Kasumi-1 (cell line): ENCODE data around the gene FCHSD1.

Experiments used
- DNase-seq, 2 experiments: peaks; one replicate each; lab custom pipeline; 2025; lab: John Stamatoyannopoulos, UW

Gene FCHSD1

DNA sequence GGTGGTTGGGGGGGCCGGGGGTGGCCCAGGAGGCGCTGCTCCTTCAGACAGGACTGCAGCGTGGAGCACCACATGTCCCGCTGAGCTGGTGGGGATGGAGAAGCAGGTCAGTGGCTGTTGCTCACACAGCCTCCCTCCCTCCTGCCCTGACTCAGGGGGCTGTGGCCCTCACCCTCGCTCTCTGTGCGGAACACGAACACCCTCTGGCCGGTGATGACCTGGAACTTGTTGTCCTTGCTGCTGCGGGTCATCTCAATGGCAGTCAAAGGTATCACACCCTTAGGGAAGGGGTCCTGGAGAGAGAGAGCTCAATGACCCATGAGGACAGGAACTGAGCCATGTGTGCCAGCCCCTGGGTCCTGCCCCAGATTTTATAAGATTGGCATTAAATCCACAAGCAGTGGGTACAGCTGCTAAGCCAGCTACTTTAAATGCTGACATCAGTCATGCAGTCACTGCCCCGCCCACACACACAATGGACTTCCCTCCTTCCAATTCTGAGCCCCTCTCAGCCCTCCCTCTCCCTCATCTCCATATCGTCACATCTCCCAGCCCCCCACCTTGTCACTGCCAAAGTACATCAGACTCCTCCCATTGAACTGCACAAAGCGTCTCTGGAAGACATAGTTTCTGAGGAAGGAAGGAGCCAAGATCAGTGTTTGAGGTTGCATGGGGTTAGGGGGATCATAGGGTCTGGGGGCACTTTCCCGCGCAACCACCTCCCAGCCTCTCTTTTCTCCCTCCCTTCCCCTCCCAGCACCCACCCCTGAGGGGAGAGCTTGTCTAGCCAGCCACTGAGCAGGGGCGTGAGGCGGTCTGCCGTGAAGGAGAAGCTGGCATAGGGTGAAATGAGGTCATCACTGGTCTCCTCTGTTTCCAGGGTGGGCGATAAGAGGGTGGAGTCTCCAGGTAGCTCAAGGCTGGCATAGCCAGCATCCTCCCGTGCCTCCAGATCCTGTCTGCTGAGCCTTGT lies 21.9 kb upstream of the FCHSD1 start:
- no peak for DNase-seq

DNA sequence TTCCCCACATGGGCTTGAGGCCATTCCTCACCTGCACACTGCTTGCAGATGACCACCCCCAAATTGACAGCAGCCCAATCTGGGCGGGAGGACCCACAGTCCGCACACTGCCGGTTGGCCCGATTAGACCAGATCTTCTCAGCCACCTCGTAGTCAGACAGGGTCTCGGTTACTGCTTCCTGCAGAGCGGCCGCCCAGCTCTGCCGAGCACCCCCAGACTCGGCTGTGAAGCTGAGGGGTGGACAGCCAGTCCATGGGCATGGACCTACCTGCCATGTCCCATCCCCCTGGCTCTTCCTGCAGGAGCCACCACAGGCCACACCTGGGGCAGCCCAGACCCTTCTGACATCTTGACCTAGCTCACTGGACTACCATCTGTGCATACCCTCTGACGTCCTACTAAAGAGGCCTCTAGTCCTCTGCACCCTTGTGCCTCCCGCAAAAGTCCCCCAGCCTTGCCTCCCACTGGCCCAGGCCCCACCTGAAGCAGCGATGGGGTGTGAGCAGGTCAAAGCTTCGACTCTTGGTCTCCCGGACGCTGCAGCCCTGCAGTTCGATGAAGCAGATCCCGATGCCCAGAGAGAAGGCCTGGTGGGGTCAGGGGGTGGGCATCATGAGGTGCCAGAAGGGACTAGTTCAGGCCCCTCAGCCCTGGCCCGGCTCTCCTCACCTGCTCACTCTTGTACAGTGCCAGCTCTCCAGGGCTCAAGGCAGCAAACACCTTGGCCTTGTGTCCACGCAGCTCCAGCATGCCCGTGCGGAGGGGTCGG lies 21.0 kb upstream of the FCHSD1 start:
- DNase-seq, result no peak

DNA sequence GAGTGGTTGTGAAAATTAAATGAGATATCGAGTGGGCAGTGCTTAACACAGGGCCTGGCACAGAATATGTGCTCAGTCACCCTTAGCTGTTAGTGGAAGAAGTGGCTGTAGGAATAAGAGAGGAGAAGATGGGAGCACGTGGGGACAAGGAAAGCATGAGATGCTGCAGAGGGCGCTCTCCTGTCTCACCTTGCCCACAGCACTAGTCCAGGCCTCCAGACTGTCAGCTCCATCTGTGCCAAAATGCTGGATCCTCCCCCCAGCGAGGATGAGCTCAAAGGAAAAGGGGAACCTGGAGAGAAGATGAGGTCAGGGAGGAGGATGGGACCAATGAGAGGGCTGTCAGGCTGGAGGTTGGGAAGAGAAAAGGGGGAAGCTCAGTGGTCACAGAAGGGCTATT lies 18.3 kb upstream of the FCHSD1 start:
- DNase-seq, result no peak

DNA sequence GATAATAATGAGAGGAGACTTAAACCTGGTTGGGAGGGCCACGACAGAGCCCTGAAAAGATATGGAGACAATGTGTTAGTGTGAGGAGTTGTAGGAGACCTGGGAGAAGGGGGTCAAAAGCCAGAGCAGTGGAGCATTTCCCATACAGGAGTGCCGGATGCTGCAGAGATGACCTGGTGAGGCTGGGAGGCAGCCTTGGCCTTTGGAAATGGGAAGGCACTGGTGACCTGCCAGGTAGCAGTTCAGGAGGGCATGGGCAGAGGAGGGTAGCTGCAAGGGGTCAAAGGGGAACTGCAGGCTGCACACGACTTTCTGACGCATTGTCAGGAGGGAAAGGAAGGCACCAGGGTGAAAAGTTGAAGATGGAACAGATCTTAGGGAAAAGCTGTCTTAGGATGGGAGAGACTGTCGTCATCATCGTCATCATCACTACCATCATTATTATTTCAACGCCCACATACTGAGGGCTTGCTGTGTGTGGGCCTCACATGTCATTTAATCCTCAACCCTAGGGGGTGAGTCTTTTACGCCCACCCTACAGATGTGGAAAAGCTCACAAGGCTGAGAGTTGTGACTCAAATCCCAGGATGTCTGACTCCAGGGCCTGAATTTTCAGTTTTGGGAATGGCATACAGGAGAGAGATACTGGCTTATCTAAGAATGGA lies 17.5 kb upstream of the FCHSD1 start:
- no peak for DNase-seq

DNA sequence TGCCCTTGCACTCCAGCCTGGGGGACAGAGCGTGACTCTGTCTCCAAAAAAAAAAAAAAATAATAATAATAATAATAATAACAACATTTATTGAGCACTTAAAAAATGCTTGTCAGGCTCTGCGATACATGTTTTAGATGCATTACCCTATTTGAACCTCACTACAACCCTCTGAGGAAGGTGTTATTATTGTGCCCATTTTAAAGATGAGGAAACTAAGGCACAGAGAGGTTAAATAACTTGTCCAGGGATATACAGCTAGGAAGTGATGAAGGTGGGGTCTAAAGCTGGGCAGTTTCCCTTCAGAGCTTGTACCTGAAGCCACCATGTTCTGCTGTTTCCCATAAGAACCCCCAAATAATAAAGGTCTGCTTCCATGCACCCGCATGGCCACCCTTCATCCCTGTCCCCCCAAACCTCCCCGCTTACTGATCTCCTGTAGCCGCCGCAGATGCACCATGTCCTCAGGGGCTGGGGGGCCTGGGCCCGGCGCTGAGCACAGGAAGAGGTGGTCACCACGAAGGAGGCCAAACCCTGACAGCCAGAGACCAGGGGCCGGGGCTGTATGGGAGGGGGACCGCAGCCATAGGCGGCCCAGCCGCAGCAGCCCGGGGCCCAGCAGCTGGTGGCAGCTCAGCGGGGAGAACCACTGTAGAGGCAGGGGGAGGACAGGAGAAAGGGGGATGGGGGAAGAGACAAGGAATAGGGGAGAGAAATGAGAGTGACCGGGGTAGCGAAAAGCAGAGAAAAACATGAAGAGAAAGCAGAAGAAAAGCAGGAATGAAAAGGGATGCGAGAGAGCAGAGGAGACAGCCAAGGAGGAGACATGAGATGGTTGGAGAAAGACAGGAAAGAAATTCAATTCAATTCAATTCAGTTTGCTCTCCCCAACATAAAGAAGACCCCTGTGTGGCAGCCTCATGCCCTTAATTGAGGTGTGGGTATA lies 15.1 kb upstream of the FCHSD1 start:
- DNase-seq, result no peak

DNA sequence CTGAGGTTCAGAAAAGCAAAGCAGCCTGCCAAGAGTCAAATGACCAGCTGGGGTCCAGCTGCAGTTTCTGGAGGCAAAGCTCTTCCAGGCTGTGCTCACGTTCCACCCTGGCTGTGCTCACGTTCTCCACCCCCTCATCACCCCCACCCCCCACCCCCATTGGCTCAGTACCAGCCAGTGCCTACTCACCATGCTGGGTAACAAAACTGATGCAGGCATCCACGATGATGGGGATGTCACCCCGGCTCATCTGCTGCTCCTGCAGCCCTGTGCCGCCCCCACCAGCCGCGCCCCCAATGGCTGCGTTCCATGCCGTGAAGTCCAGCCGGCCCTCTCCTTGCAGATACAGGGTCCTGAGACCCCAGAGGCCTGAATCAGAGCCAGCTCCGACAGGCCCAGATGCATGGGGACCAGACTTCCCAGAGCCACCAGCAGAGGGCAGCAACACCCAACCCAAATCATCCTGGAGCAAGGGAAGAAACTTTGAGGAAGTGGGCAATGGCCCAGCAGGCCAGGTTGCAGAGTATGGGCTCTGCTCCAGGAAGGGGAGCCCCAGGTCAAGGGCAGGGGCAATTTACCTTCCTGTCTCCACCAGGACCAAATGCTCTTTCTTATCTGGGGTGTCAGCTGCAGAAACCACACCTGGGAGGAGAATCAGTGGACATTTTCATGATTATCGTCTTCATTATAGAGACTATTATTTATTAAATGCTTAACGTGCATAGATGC lies 13.7 kb upstream of the FCHSD1 start:
- DNase-seq, result peak; percentile 74 to 77

DNA sequence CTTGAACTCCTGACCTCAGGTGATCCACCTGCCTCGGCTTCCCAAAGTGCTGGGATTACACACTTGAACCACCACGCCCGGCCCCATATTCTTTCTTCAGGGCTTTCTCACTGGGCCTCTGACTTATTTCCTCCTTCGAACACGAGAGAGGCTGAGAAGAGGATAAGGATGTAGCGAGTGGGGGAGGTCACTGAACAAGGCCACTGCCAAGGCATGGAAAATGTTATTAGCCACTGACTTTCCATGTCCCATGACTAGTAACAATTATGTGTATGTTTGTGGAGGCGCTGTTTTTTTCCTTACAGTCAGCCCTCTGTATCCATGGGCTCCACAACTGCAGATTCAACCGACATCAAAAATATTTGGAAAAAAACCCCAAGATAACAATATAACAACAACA lies 12.3 kb upstream of the FCHSD1 start:
- no peak for DNase-seq

DNA sequence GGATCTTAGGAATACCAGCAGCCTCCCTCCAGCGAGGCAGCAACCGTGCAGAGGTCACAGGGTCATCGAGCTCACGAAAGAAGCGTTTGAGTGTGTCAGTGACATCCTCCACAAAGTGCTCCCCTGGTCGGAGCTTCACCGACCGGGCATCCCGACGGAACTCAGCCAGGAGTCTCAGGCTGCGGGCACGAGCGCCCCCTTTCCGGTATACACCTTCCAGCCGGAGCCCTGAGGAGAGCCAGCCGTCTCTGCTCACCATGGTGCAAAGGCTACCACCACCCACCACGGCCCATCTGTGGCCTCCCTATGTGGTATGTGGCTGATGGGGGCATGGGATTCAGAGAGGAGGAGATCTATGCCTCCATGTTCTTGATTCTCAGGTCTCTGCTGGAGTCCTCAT lies 10.8 kb upstream of the FCHSD1 start:
- no peak for DNase-seq

DNA sequence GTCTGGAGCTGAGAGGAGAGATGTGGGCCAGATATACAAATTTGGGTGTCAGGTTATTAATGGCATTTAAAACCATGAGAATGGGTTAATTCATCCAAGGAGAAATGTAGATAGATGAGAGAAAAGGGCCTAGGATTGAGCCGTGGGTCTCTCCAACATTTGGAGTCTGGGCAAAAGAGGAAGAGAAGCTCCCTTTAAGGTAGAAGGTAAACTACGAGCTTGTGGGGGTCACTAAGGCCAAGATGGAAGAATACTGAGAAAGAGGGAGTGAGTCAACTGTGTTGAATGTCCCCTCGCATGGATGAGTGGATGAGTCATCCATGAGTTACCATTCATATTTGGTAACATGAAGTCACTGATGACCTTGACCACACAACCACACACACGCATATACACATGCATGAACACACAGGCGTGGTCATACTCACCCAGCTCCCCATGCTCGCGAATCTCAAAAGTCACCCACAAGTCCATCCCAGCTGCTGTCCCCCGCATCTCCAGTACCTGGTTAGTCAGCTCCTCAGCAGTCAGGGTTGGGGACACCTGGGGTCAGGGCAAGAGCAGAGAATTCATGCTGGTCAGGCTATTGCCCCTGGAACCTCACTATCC lies 6.8 kb upstream of the FCHSD1 start:
- DNase-seq, result no peak

DNA sequence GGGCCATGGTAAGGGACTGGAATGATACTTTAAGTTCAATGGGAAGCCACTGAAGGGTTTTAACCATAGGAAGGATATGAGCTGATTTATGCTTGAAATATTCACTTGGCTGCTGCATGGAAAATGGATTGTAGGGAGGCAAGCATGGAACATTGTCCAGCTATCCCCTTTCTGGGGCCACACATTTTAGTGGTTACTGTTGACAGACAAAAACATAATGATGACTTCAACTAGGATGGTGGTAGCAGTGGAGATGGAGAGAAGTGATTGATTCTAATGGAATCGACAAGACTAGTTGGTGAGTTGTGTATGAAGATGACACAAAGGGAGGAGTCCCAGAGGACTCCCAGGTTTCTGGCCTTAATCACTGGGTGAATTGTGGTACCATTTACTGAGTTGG lies 6.2 kb upstream of the FCHSD1 start:
- no peak for DNase-seq

DNA sequence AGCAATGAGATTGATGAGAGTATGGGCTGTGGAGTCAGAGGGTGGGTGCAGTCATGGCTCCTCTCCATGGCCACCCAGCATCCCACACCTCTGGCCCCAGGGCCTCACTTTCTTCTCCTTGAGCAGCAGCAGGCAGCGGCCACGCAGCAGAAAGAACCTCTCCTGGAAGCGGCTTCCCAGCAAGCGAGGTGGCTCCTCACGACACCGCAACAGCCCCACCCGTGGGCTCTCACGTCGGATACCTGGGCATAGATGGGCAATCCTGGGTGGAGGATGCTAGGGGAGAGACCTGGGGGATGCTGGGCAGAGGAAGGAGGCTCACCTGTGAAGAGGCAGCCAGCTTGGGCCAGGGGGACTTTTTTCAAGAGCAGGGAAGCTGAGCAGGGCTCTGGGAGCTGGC lies 5.2 kb upstream of the FCHSD1 start:
- DNase-seq, result no peak

DNA sequence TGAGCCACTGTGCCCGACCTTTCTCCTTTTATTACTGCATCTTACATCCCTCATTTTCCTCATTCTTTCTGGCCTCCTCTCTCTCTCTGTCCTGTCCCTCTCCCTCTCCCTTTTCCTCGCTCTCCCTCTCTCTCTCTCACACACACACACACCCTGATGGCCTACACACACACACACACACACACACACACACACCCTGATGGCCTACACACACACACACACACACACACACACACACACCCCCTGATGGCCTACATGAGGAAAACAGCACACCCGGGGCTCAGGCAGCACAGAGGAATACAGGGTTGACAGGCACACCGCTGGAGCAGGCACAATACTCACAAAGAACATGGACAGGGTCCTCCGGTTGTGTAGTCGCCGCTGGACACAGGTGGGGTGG lies 3.8 kb upstream of the FCHSD1 start:
- no peak for DNase-seq

DNA sequence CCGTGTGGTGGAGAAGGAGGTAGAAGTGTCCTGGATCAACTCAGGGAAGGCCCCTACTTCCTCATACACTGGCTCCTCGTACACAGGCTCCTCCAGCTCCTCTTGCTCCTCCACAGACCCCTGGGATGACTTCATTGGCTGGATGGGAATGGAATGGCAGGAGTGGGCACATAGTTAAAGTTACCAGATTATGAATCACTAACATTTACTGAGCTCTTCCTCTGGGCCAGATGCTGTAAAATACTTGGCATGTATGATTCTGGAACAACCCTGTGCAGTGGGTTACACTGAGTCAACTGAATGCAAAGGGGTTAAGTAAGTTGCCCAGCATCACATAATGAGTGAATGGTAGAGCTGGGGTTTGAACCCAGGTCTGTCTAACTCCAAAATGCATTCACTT lies 3.1 kb upstream of the FCHSD1 start:
- no peak for DNase-seq

DNA sequence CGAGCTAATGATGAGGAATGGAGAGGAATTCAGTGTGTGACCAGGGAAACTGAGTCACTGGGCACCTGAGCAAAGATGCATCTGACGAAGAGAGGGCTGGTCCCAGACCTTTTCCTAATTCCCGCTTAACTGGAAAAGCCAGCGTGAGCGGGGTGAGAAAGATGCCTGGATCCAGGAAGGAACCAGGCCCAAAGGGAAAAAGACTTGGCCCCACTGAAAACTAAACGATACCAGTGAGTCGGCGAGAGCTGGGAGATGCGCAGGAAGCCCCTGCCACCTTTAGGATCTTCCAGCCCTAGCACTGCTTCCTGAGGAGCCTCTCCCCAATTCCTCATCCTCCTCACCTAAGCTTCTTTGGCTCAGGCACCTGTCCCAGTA lies 499 bp upstream of the FCHSD1 start:
- no peak for DNase-seq

DNA sequence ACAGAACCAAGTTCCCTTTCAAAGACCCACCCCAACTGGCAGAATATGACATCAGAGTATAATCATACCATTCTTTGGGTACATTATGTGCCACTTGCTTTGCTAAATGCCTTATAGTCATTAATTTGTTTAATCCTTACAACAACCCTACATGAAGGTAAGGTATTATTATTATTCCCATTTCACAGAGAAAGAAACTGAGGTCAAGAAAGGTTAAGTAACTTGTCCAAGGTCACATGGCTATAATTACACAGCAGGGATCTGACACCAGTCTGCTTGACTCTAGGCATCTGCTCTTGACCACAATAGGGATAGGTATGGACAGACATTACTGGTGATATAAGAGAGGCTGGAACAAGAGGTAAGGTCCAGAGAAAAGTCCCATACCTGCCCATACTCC lies 1.2 kb downstream of the FCHSD1 start:
- no peak for DNase-seq

DNA sequence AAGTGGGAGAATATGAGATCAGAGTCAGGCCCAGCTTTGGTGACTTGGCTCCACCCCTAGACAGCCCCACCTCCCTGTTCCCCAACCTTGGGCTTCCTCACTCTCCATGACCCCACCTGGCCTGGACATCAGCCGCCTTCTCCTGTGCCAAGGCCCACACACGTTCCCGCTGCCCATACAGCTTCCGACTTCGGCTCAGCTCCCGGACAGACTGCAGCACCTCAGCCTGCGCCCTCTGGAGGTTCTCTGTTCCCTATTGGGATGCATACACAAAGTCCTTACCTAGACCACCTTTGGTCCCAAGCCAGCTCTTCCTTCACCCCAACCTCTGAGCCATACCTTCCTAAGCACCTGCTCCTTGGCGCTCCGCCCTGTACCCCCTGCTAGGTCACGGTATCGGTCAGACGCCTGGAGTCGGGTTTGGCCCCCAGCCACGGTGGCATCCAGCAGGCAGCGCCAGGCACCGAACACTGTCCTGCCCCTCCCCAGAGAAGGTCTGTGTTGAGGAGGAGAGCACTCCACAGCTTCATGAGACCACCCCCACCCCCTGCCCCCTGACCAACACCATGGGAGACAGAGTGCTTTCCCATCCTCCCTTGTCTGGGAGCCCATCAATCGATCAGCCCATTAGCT lies 2.0 kb downstream of the FCHSD1 start:
- no peak for DNase-seq

DNA sequence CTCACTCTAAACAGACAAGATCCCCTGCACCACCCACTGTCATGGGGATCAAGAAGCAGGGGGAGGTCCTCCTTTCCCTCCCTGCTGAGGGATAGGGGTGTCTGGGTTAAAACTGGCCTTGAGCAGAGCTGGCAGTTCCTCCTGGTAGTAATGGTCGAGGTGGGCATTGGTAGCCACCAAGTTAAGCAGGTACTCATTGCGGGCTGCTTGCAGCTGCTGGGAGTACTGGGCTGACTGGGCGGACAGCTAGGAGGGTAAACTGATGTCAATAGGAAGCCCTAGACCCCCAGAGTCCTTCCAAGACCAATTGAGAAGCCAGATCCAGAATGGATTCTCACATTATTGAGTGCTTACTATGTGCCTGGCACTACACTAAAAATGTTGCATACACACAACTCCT lies 3.4 kb downstream of the FCHSD1 start:
- DNase-seq, result no peak

DNA sequence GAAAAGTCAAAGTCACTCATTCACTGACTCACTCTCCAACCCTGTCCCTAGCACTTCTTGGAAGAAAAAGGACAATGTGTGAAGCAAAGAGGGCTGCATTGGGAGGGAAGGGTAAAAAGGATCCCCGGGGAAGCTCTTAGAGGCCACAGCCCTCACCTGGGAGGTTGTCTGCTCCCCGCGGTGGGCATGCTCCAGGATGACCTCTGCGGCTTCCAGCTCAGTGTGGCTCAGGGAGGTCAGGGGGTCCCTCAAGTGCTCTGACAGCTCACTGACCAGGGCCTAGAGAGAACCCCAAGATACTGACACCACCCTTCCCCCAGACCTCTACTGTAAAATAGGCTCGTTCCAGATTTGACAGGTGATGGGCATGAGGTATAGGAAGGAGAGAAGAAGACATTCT lies 4.0 kb downstream of the FCHSD1 start:
- no peak for DNase-seq

DNA sequence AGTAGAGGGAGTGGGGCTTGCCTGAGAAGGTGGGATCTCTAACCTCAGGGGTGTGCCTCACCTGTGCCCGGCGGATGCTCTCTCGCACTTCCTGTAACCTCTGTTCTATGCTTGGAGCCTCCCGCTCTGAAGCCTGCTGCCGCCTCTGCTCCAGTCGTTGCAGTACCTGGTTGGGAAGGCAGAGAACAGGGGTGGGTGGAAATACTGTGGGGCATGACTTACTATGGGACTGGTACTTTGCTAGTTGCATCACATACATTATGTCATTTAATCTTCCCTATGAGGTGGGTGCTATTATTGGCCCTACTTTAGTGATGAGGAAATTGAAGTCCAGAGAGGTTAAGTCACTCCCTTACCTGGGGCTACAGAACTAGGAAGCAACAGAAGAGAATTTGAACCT lies 5.2 kb downstream of the FCHSD1 start:
- no peak for DNase-seq

DNA sequence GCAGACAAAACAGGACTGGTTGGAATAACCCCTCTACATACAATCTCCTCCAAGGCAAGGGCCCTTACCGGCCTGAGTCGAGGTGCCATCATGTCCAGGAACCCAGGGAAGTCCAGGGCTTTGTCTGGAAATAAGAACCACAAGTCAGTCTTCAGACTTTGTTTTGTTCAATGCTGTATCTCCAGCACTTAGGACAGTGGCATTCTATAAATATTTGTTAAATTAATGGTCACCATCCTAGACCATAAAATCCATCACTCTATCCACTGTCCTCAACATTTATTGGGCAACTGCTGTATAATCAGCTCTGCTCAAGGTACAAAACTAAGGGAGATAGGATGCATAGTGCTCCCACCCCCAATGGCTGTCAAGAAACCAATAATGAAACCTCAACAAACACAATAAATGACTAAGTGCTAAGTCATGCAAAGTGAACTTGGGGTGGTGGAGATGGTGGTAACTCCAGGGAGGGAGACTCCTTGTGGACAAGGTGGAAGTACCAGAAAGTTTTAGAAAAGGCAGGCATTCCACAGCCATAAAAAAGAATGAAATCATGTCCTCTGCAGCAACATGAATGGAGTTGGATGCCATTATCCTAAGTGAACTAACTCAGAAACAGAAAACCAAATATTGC lies 9.5 kb downstream of the FCHSD1 start:
- DNase-seq, result peak; percentile 35 to 37
